ENCODE results near the gene LRP1B.

DNA sequence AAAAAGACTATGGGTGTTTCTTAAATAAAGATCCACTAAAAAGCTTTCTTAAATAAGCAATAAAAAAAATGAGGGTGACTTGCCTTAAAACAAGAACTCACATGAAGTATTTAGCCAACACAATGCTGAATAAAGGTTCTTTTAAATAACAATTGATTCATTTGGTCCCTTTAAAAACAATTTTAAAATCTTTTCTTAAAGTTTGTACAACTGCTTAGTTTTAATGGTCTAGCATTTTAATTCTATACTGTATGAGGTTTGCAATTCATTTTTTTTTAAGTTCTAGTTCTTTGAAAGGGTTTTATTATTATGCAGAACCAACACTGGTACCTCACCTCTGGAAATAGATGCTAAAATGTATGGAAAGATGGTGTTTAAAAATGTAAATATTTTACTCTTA lies 1017.5 kb downstream of the LRP1B start:
- TF ChIP-seq GATA2 (IDR thresholded peaks at IDR 0.05; ENCODE audit: low read depth, low read length) (no peak), GATA3 (IDR thresholded peaks at IDR 0.05; ENCODE audit: low read depth, low read length) (no peak)
